ENCODE measurements around the gene PLEKHA5.

Gene PLEKHA5

GRCh38 chr12:19190292-19191031, 60.9 kb downstream of the PLEKHA5 start:
- TF ChIP-seq, protein P1, sequence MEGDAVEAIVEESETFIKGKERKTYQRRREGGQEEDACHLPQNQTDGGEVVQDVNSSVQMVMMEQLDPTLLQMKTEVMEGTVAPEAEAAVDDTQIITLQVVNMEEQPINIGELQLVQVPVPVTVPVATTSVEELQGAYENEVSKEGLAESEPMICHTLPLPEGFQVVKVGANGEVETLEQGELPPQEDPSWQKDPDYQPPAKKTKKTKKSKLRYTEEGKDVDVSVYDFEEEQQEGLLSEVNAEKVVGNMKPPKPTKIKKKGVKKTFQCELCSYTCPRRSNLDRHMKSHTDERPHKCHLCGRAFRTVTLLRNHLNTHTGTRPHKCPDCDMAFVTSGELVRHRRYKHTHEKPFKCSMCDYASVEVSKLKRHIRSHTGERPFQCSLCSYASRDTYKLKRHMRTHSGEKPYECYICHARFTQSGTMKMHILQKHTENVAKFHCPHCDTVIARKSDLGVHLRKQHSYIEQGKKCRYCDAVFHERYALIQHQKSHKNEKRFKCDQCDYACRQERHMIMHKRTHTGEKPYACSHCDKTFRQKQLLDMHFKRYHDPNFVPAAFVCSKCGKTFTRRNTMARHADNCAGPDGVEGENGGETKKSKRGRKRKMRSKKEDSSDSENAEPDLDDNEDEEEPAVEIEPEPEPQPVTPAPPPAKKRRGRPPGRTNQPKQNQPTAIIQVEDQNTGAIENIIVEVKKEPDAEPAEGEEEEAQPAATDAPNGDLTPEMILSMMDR (IDR thresholded peaks at IDR 0.05; ENCODE audit: low read depth, low read length, missing control alignments): no peak
- H3K4me3 ChIP-seq (ENCODE audit: low read depth, low read length): no peak overlapping the region
- no peak for DNase-seq (ENCODE audit: low read depth)

DNA sequence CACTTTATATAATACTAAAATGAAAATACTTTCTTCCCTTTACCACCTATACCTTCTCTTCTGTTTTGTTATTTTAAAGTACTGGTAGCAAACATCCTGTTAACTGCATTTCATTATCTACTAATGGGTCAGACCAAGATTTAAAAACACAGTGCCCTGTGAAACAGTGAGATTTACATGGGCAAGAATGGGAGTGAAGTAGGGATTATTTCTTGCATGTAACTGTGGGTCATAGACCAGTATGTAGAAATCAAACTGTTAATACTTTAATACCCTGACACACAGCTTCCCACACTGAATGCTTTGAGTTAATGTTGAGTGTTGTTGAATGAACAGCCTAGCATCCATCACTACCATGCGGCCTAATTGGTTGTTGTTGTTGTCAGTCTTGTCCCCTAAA, 61.6 kb downstream of the PLEKHA5 start:
- TF ChIP-seq, protein P1 (IDR thresholded peaks at IDR 0.05; ENCODE audit: low read depth, low read length, missing control alignments): no peak
- no peak for DNase-seq (ENCODE audit: low read depth)
- H3K4me3 ChIP-seq (ENCODE audit: low read depth, low read length): no peak overlapping the region

DNA sequence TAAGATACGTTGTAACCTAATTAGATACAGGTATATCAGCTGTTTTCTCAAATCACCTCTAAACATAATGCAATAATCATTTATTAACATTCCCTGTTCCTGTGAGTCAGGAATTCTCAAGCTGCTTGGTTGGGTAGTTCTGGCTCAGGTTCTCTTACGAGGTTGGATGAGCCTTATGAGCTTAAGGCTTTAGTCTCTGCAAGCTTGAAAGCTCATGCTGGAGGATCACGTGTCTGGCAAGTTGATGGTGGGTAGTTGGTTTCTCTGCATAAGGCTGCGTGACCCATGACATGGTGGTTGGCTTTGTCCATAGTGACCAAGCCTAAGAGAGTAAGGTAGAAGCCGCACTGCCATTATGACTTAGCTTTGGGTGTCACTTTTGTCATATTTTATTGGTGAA, 62.0 kb downstream of the PLEKHA5 start:
- H3K4me3 ChIP-seq (ENCODE audit: low read depth, low read length): no peak overlapping the region
- TF ChIP-seq, protein P1 (IDR thresholded peaks at IDR 0.05; ENCODE audit: low read depth, low read length, missing control alignments): no peak
- DNase-seq (ENCODE audit: low read depth): no peak

DNA sequence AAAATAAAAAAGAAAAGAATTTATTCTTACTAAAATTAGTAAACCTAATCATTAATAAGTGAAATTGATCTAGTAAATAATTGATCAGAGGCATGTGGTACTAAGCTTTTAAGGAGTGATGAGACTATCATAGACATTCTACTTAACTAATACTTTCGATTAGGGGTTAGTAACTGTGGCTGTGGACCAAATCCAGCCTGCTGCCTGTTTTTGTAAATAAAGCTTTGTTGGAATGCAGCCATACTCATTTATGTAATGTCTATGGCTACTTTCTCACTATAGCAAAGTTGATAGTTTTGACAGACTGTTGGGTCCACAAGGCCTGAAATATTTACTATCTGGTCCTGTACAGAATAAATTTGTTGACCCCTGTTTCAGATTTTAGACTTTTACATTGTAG, 63.2 kb downstream of the PLEKHA5 start:
- DNase-seq (ENCODE audit: low read depth): no peak
- TF ChIP-seq, protein P1 (IDR thresholded peaks at IDR 0.05; ENCODE audit: low read depth, low read length, missing control alignments): no peak
- H3K4me3 ChIP-seq (ENCODE audit: low read depth, low read length): no peak overlapping the region

DNA sequence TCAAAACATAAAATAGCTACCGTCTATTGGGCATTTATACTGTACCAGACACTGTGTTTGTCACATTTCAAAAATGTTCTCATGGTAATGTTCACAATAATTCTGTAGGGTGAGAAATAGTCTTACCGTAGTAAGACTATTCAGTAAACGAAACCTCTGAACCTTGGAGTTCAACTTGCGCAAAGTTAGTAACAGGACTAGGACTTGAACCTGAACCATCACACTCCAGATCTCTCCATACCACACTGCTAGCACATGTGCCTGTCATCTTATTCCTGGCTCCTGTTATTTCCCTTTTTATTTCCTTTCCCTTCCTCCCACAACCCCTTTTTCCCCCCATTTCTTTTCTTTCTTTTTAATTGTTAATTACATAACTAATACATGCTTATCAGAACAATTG, 65.4 kb downstream of the PLEKHA5 start:
- no peak overlapping the region for H3K4me3 ChIP-seq (ENCODE audit: low read depth, low read length)
- TF ChIP-seq, protein P1 (IDR thresholded peaks at IDR 0.05; ENCODE audit: low read depth, low read length, missing control alignments): no peak
- no peak for DNase-seq (ENCODE audit: low read depth)

- TF ChIP-seq, protein P1 (IDR thresholded peaks at IDR 0.05; ENCODE audit: low read depth, low read length, missing control alignments): no peak
- DNase-seq (ENCODE audit: low read depth): no peak
- H3K4me3 ChIP-seq (ENCODE audit: low read depth, low read length): no peak overlapping the region
Observed at GRCh38 chr12:19196959-19197630, 67.6 kb downstream of the PLEKHA5 start.
